ENCODE measurements around the gene TBC1D10A. TPM values are rescaled to one million over a fixed set of nuclear protein-coding genes. Genes with fewer than 3 reads are reported as not detected.

The TBC1D10A gene
- total RNA-seq, 1 experiment from 2014 or later, result 18.6 TPM

- TF ChIP-seq REST (IDR thresholded peaks at IDR 0.05; ENCODE audit: low read depth), result no peak
- TF ChIP-seq RAD21 (IDR thresholded peaks at IDR 0.05; ENCODE audit: low read depth), result no peak
- TF ChIP-seq ATF3 (IDR thresholded peaks at IDR 0.05), result no peak
Measured at GRCh38 chr22:30326706-30327362, at the start of gene TBC1D10A (continued).

GRCh38 chr22:30375312-30375849 is 48.6 kb upstream of the TBC1D10A start:
- DNase-seq (ENCODE audit: low read depth, low spot score) (no peak), ATAC-seq (no peak)
- TF ChIP-seq RAD21 (IDR thresholded peaks at IDR 0.05; ENCODE audit: low read depth) (no peak), ZFX (IDR thresholded peaks at IDR 0.05) (no peak), POLR2AphosphoS5 (IDR thresholded peaks at IDR 0.05; ENCODE audit: low read depth, low read length) (no peak), EZH2 (IDR thresholded peaks at IDR 0.05) (no peak), SP1 (IDR thresholded peaks at IDR 0.05; ENCODE audit: low read depth) (no peak), SRF (IDR thresholded peaks at IDR 0.05; ENCODE audit: low read depth) (no peak), EGR1 (IDR thresholded peaks at IDR 0.05; ENCODE audit: low read depth) (no peak), CBX3 (IDR thresholded peaks at IDR 0.05; ENCODE audit: low read depth) (no peak), YY1 (IDR thresholded peaks at IDR 0.05; ENCODE audit: extremely low read depth, insufficient replicate concordance, low read depth, low read length) (no peak), REST (IDR thresholded peaks at IDR 0.05; ENCODE audit: low read depth) (no peak)
- TF ChIP-seq, protein P1, sequence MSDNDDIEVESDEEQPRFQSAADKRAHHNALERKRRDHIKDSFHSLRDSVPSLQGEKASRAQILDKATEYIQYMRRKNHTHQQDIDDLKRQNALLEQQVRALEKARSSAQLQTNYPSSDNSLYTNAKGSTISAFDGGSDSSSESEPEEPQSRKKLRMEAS (IDR thresholded peaks at IDR 0.05), result no peak
- TF ChIP-seq, protein P2, sequence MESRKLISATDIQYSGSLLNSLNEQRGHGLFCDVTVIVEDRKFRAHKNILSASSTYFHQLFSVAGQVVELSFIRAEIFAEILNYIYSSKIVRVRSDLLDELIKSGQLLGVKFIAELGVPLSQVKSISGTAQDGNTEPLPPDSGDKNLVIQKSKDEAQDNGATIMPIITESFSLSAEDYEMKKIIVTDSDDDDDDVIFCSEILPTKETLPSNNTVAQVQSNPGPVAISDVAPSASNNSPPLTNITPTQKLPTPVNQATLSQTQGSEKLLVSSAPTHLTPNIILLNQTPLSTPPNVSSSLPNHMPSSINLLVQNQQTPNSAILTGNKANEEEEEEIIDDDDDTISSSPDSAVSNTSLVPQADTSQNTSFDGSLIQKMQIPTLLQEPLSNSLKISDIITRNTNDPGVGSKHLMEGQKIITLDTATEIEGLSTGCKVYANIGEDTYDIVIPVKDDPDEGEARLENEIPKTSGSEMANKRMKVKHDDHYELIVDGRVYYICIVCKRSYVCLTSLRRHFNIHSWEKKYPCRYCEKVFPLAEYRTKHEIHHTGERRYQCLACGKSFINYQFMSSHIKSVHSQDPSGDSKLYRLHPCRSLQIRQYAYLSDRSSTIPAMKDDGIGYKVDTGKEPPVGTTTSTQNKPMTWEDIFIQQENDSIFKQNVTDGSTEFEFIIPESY (IDR thresholded peaks at IDR 0.05; ENCODE audit: extremely low read depth, insufficient replicate concordance, low read length), result no peak
- Histone ChIP-seq H3K9ac (ENCODE audit: low read length) (no peak overlapping the region), H3K4me2 (ENCODE audit: low read length) (no peak overlapping the region), H4K20me1 (ENCODE audit: insufficient read depth) (no peaks in the 10 kb centered on the region), H3K9me2 (ENCODE audit: insufficient read depth) (no peaks in the 10 kb centered on the region), H3K79me2 (ENCODE audit: insufficient read depth, low read length) (no peaks in the 10 kb centered on the region), H3K36me3 (ENCODE audit: control insufficient read depth in 1 of 2, insufficient read depth in 2 of 2, low read length in 2 of 2) (no peaks in the 10 kb centered on the region), H3K9me3 (ENCODE audit: control insufficient read depth in 1 of 2, insufficient read depth in 1 of 2, low read depth in 1 of 2, low read length in 2 of 2) (no peaks in the 10 kb centered on the region), H3K27ac (ENCODE audit: low read depth, low read length) (no peak overlapping the region), H3K27me3 (ENCODE audit: insufficient read depth, low read length) (no peaks in the 10 kb centered on the region), H3K4me3 (replicated peaks in 1 of 2; ENCODE audit: low read depth in 1 of 2, low read length in 2 of 2) (no peak overlapping the region), H3K4me1 (ENCODE audit: control insufficient read depth in 1 of 2, insufficient read depth in 2 of 2, low read length in 2 of 2) (no peaks in the 10 kb centered on the region), H2AFZ (ENCODE audit: low read depth, low read length, poor library complexity, severe bottlenecking) (no peak overlapping the region)
- ChIA-PET CTCF (interaction anchor here (1.1 kb wide), 1 partner anchor 16 kb away, joined by 3 read pairs; no protein-coding TSS in a partner anchor), RAD21 (ENCODE audit: low non-redundant PET in 1 of 2, low total read pairs in 2 of 2, uncharacterized antibody in 2 of 2, unreplicated experiment in 2 of 2) (no interaction called here), POLR2A (no interaction called here)
- intact Hi-C loops (cut with micrococcal nuclease), result no loop called here
- no TSS peak for BruUV-seq (replicated peaks)

All from HCT116 (cell line).